Skin epidermis (tissue), 12 donors: ENCODE measurements around the gene ADAM23.

Experiments
- H3K27ac ChIP-seq, 21 experiments: fragments of 200-600 bp; sonication (generic) in 11 of 21; one replicate each; pipeline ENCODE4 v1.5.0; 2020; ENCODE audit warnings: mild to moderate bottlenecking in 3 of 21, inconsistent platforms in 2 of 21, moderate library complexity in 2 of 21
- H3K4me3 ChIP-seq, 7 experiments: fragments of 200-600 bp; sonication (generic) in 2 of 7; one replicate each; pipeline ENCODE4 v1.5.0; 2020; ENCODE audit warnings: inconsistent platforms in 2 of 7, mild to moderate bottlenecking in 2 of 7, moderate library complexity in 1 of 7

Gene ADAM23

GRCh38 chr2:206615417-206616089, 172.2 kb downstream of the ADAM23 start:
- Histone ChIP-seq H3K27ac (no peak overlapping the region), H3K4me3 (no peak overlapping the region)

- Histone ChIP-seq H3K27ac (no peak overlapping the region), H3K4me3 (no peak overlapping the region)
These were observed 172.8 kb downstream of the ADAM23 start for GRCh38 chr2:206616151-206616550.

DNA sequence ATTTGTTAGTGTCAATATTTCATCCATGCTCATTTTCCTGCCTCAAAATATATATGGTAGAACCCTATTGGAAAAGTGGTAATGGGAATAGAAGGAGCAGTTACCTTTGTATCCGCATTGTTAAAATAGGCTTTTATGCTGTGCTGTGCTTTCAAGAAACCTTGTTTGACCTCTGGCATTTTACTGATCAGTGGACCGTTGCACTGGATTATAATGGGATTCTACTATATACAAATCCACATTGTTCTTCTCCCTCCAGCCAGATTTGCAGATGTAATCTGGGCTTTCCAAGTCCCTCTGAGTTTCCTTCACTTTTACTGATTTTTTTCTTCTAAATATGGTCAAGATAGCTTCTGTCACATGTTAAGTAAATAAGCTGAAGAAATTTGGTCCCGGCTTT, 175.7 kb downstream of the ADAM23 start:
- no peak overlapping the region for H3K4me3 ChIP-seq
- no peak overlapping the region for H3K27ac ChIP-seq

DNA sequence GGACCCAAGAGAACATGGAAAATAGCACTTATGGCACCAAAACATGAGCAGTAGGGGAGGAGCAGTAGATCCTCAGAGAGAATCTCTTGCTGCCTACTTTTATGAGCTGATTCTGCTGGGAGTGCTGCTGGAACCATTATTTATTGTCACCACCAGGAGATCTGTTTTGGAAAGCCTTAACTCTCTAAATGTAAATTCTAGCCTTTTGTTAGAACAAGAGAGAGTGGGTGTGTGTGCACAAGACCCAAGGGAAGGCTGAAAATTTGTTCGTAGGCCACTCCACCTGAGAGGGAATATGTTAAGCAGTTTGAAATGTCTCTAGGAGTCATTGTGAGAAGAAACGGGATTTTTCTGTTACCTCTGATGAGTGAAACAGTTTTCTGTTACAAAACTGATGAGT, 182.8 kb downstream of the ADAM23 start:
- Histone ChIP-seq H3K27ac (no peak overlapping the region), H3K4me3 (no peak overlapping the region)

- H3K4me3 ChIP-seq: no peak overlapping the region
- H3K27ac ChIP-seq: no peak overlapping the region
These were observed 184.3 kb downstream of the ADAM23 start for GRCh38 chr2:206627632-206628031.

DNA sequence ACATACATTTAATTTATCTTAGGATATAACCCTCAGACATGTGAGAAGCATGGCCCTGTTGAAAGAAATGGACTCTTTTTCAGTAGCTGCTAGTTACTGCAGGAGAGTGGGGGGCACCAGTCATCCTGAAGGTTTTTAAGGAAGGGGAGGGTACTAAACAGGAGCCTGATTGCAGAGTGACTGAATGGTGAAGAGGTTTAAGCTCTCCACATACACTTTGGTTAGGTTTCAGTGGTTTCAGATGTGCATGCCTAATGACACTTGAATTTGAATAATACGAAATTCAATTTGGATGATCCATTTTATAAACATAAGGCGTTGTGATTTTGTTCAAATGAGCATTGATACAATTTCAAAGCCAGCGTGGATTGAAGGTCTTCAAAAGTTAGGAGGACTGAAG, 188.0 kb downstream of the ADAM23 start:
- Histone ChIP-seq H3K4me3 (no peak overlapping the region), H3K27ac (no peak overlapping the region)

DNA sequence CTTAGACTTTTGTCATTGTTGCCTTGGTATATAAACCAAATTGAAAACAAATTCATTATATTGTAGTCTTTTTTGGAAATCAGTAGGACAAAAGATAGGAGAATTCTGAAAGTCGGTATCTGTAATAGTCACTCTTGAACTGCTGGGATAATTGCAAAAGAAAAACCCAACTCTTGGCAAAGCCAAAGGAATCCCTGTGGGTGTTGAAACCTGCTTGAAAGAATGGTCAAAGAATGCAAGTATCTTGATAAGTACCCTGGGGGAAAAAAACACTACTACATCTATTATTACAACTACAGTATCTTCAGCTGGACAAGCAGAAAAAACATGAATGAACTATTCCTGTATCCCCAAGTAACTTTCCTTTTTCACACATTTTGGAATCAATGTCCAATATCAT, 191.7 kb downstream of the ADAM23 start:
- Histone ChIP-seq H3K27ac (no peak overlapping the region), H3K4me3 (no peak overlapping the region)

GRCh38 chr2:206639636-206640035, 196.3 kb downstream of the ADAM23 start:
- Histone ChIP-seq H3K27ac (no peak overlapping the region), H3K4me3 (no peak overlapping the region)

DNA sequence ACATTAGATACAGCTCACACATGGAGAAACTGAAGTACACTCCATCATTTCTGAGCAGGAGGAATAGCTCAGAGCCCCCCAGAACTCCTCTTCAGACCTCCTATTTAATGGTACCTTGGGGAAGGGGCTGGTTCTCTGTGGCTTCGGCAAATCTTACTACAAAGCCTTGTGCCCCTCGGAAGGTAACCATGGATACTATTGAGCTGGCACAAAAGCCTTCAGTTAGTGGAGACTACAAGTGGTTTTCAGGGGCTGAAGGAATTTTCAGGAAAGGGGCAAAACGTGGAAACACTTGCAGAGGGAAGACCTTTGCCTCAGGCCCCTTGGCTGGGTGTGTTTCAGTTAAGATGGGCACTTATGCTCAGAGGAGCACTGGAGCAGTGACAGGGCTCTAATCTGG, 197.9 kb downstream of the ADAM23 start:
- no peak overlapping the region for H3K4me3 ChIP-seq

DNA sequence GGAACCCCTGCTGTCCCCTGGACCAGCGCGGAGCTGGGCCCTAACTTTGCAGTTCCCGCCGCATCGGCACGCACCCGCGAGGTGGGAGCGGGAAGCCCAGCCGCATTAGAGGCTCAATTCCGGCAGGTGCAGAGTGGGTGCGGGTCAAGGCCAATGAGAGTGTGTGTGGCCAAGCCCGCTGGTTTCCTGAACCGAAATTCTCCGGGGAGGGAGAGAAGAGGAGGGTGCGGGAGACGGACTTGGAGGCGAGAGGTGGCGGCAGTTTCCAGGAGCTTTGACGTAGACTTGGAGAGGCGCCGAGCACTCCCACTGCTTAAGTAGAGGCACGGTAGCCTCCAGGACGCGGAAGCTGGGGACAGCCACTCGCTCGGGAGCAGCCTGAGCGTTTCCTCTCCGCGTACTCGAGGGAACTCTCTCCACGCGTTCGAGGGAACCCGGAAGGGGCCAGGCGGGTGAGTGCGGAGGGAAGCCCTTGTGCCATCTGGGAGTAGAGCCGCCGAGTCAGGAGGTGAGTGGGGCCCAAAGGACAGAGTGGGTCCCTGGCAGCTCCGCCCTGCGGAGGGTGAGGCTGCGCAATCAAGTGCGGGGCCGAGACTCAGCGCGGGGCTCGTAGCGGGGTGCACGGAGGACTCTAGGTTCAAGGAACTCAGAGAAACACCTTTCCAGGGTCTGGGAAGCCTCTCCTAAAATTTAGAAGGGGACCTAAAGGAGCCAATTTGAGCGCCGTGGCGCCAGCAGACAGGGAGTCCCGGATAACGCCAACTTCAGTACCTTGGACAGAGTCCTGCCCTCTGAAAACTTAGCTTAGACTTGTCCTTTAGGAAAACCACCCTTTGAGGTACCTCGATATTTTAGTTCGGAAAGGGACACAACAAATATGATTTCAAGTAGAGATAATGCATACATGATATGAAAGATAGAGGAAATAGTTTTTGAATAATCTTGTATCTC, 199.0 kb downstream of the ADAM23 start, which contains the start of gene FAM237A:
Gene FAM237A, plus strand, starts transcription at position 413 of the 951 bp plus-strand sequence. CDS start 1,750 bp downstream, outside the sequence.
- Histone ChIP-seq H3K27ac (no peak within 1 kb of the TSS), H3K4me3 (no peak within 1 kb of the TSS)

More for the DNA sequence above, 197.9 kb downstream of the ADAM23 start:
- no peak overlapping the region for H3K27ac ChIP-seq

DNA sequence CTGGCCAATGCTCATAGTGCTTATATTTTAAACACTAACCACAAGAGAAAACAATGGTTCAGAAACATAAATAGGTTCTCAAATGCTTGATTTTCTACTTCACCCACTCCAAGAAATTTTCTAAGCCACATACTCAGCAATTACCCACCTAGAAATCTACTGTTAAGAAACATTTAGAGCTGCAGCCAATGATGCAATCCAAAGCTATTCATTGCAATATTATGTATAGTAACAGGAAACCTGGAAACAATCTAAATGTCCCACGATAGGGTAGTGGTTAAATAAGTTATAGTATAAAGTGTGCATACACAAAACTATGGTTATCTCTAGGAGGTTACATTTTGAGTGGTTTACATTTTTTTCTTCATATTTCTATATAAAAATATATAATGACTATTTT, 204.7 kb downstream of the ADAM23 start:
- H3K4me3 ChIP-seq: no peak overlapping the region

GRCh38 chr2:206657087-206657486, 213.8 kb downstream of the ADAM23 start:
- Histone ChIP-seq H3K4me3 (no peak overlapping the region), H3K27ac (no peak overlapping the region)

More for the DNA sequence above, 204.7 kb downstream of the ADAM23 start:
- H3K27ac ChIP-seq: no peak overlapping the region

DNA sequence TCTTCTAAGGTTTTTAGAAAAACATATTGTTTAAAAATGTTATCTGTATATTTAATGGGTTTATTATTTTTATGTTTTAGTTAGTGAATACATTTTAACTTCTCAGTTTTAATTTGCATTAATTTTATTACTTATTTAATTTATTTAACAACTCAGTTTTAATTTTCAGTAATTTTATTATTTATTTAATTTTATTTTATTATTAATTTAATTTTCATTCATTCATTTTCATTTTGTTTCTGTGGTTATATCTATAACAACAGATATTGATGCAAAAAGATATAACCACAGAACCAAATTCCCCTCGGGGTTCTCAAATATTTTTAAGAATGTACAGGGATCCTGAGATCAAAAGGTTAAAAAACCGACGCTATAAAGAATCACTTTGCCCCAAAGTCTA, 221.9 kb downstream of the ADAM23 start:
- Histone ChIP-seq H3K4me3 (no peak overlapping the region), H3K27ac (no peak overlapping the region)
